GM23338 (cell line): ENCODE measurements around the gene RRP9. TPM values are rescaled to one million over a fixed set of nuclear protein-coding genes. Genes with fewer than 3 reads are reported as not detected.

ENCODE experiments used
- ATAC-seq: fragments of 200-7000 bp; cut with Tn5 transposase; 3 replicates; pipeline ENCODE4 v1.9.1; 2020
- DNase-seq: peaks from one replicate; pipeline ENCODE4 v3.0.0-alpha.2; 2015; ENCODE audit warnings: low spot score
- H2AFZ ChIP-seq: fragments of 200-600 bp; sonication (generic); 2 replicates; pipeline ENCODE4 v1.8.0; 2016; ENCODE audit warnings: antibody characterized with exemption, mild to moderate bottlenecking, moderate library complexity
- H3F3A ChIP-seq: fragments of 200-600 bp; sonication (generic); replicated peaks from 2 replicates; pipeline ENCODE4 v1.8.0; 2017; ENCODE audit warnings: antibody characterized with exemption, mixed run types, low read depth
- H3K27ac ChIP-seq: fragments of 200-600 bp; sonication (generic); 2 replicates; pipeline ENCODE4 v1.6.1; 2016; ENCODE audit warnings: low read depth
- H3K27me3 ChIP-seq: fragments of 200-600 bp; sonication (generic); 2 replicates; pipeline ENCODE4 v1.8.0; 2016; ENCODE audit warnings: mild to moderate bottlenecking, mixed run types, moderate library complexity; ENCODE audit not compliant: insufficient read depth
- H3K36me3 ChIP-seq: fragments of 200-600 bp; sonication (generic); 2 replicates; pipeline ENCODE4 v1.8.0; 2016; ENCODE audit warnings: mild to moderate bottlenecking; ENCODE audit not compliant: insufficient read depth
- H3K4me1 ChIP-seq: fragments of 200-600 bp; sonication (generic); 2 replicates; pipeline ENCODE4 v1.8.0; 2016; ENCODE audit warnings: mild to moderate bottlenecking, moderate library complexity; ENCODE audit not compliant: insufficient read depth
- H3K4me2 ChIP-seq: fragments of 200-600 bp; sonication (generic); 2 replicates; pipeline ENCODE4 v1.7.1; 2017; ENCODE audit warnings: mixed run types
- H3K4me3 ChIP-seq: fragments of 200-600 bp; sonication (generic); 2 replicates; pipeline ENCODE4 v1.6.1; 2016; ENCODE audit warnings: mixed run types
- H3K79me2 ChIP-seq: fragments of 200-600 bp; sonication (generic); replicated peaks from 2 replicates; pipeline ENCODE4 v1.8.0; 2017; ENCODE audit warnings: mild to moderate bottlenecking; ENCODE audit not compliant: insufficient read depth
- H3K9me2 ChIP-seq: fragments of 200-600 bp; sonication (generic); 2 replicates; pipeline ENCODE4 v1.8.0; 2017; ENCODE audit not compliant: insufficient read depth
- H4K20me1 ChIP-seq: fragments of 200-600 bp; sonication (generic); replicated peaks from 2 replicates; pipeline ENCODE4 v1.8.0; 2017; ENCODE audit warnings: mild to moderate bottlenecking; ENCODE audit not compliant: insufficient read depth
- H3K27ac Mint-ChIP-seq: 2 replicates; pipeline ENCODE4 v1.8.0; 2020; ENCODE audit warnings: inconsistent platforms, mild to moderate bottlenecking, moderate library complexity, mixed read lengths
- H3K27me3 Mint-ChIP-seq: 3 replicates; pipeline ENCODE4 v1.8.0; 2022; ENCODE audit warnings: low read depth, mild to moderate bottlenecking, moderate library complexity, mixed read lengths, inconsistent platforms; ENCODE audit not compliant: insufficient read depth, poor library complexity
- H3K36me3 Mint-ChIP-seq: 3 replicates; pipeline ENCODE4 v1.8.0; 2021; ENCODE audit warnings: low read depth, mild to moderate bottlenecking, inconsistent platforms, moderate library complexity, mixed read lengths
- H3K4me1 Mint-ChIP-seq: 3 replicates; pipeline ENCODE4 v1.8.0; 2020; ENCODE audit warnings: mild to moderate bottlenecking, inconsistent platforms, mixed read lengths
- H3K4me3 Mint-ChIP-seq: 3 replicates; pipeline ENCODE4 v1.8.0; 2021; ENCODE audit warnings: moderate library complexity, mild to moderate bottlenecking, inconsistent platforms, mixed read lengths
- H3K9me3 Mint-ChIP-seq: 3 replicates; pipeline ENCODE4 v1.8.0; 2020; ENCODE audit warnings: moderate library complexity, mild to moderate bottlenecking, inconsistent platforms, mixed read lengths
- CREB1 ChIP-seq: fragments of 250-450 bp; sonication (Bioruptor Pico); IDR thresholded peaks from 2 replicates; pipeline ENCODE4 v1.5.0; 2020; ENCODE audit warnings: low read depth, mild to moderate bottlenecking, moderate library complexity
- EZH2phosphoT487 ChIP-seq: fragments of 200-600 bp; sonication (generic); IDR thresholded peaks from one replicate; pipeline ENCODE4 v1.8.1; 2018; ENCODE audit warnings: antibody characterized with exemption; ENCODE audit not compliant: unreplicated experiment
- JUNB ChIP-seq: IDR thresholded peaks from one replicate; pipeline ENCODE4 v1.6.1; 2016; ENCODE audit warnings: antibody characterized with exemption; ENCODE audit not compliant: unreplicated experiment
- NANOG ChIP-seq: IDR thresholded peaks from 2 replicates; pipeline ENCODE4 v1.6.1; 2016; ENCODE audit warnings: antibody characterized with exemption, borderline replicate concordance
- POLR2AphosphoS5 ChIP-seq: IDR thresholded peaks from 2 replicates; pipeline ENCODE4 v1.6.1; 2016; ENCODE audit warnings: antibody characterized with exemption, low read depth
- ZNF331 ChIP-seq: fragments of 250-450 bp; sonication (Bioruptor Pico); IDR thresholded peaks from 2 replicates; pipeline ENCODE4 v1.5.0; 2020; ENCODE audit warnings: low read depth, mild to moderate bottlenecking, moderate library complexity
- polyA plus RNA-seq: library from polyadenylated mRNA; unstranded; fragments of >200 nt; fragmentation: Nextera tagmentation; extraction: Ambion mirVana; gene quantifications from 2 replicates; pipeline ENCODE4 v1.2.1, GENCODE V29; 2016
- total RNA-seq: library from RNA; depleted of rRNA; stranded (reverse); fragments of >200 nt; shearing (Covaris generic); gene quantifications from 2 replicates; pipeline ENCODE4 v1.2.3, GENCODE V29; 2014
- TF ChIP-seq, protein P1 (sequence below): IDR thresholded peaks from one replicate; pipeline ENCODE4 v1.6.1; 2018; ENCODE audit warnings: antibody characterized with exemption; ENCODE audit not compliant: unreplicated experiment
- TF ChIP-seq, protein P2 (sequence below), 2 experiments: fragments of 200-600 bp in 1 of 2; sonication (generic) in 1 of 2; conservative IDR thresholded peaks; 2 replicates each; pipeline versions ENCODE4 v1.5.1 to v1.6.1; 2016 to 2017; ENCODE audit warnings: antibody characterized with exemption in 2 of 2, low read depth in 2 of 2, mild to moderate bottlenecking in 2 of 2, moderate library complexity in 1 of 2
- TF ChIP-seq, protein P3 (sequence below): IDR thresholded peaks from 2 replicates; pipeline ENCODE4 v1.6.1; 2016; ENCODE audit warnings: antibody characterized with exemption
- TF ChIP-seq, protein P4 (sequence below): fragments of 250-450 bp; sonication (Bioruptor Pico); IDR thresholded peaks from 2 replicates; pipeline ENCODE4 v1.5.0; 2020; ENCODE audit warnings: mild to moderate bottlenecking, moderate library complexity

The RRP9 gene
- total and polyA plus RNA-seq, 2 experiments from 2014 or later = 62.4 to 68.1 TPM

DNA sequence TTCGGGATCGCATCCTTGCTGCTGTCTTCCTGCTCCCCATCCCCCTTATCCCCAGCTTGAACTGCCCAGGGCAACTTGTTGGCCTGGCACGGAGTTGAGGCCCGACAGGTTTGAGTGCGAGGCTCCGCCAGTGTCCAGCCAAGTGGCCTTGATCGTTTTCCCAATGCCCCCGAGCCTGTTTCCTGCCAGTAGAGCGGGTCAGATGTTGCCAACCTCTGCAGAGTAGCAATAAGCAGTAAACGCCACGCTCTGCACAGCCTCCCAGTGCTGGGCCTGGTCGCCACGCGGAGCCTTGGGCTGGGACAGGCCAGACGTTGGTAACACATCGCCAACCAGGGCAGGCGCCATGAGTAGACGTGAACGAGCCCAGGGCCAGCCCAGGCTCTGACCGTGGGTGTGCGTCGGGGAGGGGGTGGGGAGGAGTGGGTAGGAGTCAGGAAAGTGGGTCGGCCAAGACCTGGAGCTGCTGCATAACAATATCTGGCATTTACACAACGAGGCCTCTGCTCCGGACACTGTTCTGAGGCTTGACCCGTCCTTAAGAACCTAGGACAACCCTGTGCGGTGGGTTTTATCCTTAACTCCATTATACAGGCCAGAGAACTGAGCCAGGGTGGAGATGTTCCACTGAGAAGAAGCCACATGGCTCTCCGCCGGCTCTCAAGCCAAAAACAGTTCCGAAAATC, 32.7 kb upstream of the RRP9 start (continued):
- TF ChIP-seq ZNF331 (CRISPR knock-in tag) = no peak
- no peak for TF ChIP-seq EZH2phosphoT487
- TF ChIP-seq, protein P1, sequence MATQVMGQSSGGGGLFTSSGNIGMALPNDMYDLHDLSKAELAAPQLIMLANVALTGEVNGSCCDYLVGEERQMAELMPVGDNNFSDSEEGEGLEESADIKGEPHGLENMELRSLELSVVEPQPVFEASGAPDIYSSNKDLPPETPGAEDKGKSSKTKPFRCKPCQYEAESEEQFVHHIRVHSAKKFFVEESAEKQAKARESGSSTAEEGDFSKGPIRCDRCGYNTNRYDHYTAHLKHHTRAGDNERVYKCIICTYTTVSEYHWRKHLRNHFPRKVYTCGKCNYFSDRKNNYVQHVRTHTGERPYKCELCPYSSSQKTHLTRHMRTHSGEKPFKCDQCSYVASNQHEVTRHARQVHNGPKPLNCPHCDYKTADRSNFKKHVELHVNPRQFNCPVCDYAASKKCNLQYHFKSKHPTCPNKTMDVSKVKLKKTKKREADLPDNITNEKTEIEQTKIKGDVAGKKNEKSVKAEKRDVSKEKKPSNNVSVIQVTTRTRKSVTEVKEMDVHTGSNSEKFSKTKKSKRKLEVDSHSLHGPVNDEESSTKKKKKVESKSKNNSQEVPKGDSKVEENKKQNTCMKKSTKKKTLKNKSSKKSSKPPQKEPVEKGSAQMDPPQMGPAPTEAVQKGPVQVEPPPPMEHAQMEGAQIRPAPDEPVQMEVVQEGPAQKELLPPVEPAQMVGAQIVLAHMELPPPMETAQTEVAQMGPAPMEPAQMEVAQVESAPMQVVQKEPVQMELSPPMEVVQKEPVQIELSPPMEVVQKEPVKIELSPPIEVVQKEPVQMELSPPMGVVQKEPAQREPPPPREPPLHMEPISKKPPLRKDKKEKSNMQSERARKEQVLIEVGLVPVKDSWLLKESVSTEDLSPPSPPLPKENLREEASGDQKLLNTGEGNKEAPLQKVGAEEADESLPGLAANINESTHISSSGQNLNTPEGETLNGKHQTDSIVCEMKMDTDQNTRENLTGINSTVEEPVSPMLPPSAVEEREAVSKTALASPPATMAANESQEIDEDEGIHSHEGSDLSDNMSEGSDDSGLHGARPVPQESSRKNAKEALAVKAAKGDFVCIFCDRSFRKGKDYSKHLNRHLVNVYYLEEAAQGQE = no peak

DNA sequence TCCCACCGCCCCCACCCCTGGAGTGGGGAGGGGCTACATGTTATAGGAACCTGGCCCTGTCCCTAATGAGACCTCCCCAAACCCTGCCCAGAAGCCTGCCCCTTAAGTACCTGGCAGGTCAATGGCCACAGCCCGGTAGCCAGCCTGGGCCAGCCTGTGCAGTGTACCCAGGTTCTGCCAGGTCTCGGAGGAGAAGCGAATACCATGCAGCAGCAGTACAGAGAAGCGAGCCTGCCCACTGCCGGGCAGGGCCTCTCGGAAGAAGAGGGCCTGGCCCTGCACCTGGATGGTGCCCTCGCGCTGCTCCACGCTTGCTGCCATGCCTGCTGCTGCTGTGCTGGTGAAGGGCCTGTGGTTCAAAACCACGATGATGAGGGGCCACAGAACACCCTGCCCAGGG, 29.6 kb upstream of the RRP9 start:
- Histone ChIP-seq H4K20me1 (no peaks in the 10 kb centered on the region), H3K36me3 (no peaks in the 10 kb centered on the region), H3K27me3 (peaks cover 27% of the 10 kb centered on the region), H3K79me2 (no peaks in the 10 kb centered on the region), H3K4me3 (no peak overlapping the region), H3F3A (peaks cover 31% of the 10 kb centered on the region), H2AFZ (no peak overlapping the region), H3K4me1 (peaks cover 35% of the 10 kb centered on the region), H3K4me2 (no peak overlapping the region), H3K9me2 (no peaks in the 10 kb centered on the region), H3K27ac (no peak overlapping the region)
- no peak for DNase-seq
- Mint-ChIP-seq H3K9me3 (no peaks in the 10 kb centered on the region; the same call in 1 of the 3 replicates), H3K27me3 (peaks cover 37% of the 10 kb centered on the region), H3K4me1 (peaks cover 43% of the 10 kb centered on the region), H3K36me3 (peaks cover 3% of the 10 kb centered on the region; the same call in 2 of the 3 replicates), H3K27ac (no peak overlapping the region), H3K4me3 (no peak overlapping the region)
- no peak for ATAC-seq
- TF ChIP-seq, protein P2, sequence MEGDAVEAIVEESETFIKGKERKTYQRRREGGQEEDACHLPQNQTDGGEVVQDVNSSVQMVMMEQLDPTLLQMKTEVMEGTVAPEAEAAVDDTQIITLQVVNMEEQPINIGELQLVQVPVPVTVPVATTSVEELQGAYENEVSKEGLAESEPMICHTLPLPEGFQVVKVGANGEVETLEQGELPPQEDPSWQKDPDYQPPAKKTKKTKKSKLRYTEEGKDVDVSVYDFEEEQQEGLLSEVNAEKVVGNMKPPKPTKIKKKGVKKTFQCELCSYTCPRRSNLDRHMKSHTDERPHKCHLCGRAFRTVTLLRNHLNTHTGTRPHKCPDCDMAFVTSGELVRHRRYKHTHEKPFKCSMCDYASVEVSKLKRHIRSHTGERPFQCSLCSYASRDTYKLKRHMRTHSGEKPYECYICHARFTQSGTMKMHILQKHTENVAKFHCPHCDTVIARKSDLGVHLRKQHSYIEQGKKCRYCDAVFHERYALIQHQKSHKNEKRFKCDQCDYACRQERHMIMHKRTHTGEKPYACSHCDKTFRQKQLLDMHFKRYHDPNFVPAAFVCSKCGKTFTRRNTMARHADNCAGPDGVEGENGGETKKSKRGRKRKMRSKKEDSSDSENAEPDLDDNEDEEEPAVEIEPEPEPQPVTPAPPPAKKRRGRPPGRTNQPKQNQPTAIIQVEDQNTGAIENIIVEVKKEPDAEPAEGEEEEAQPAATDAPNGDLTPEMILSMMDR (conservative IDR thresholded peaks at IDR 0.05; ENCODE audit: low read depth in 2 of 2) = no peak
- TF ChIP-seq NANOG = no peak
- no peak for TF ChIP-seq JUNB
- TF ChIP-seq POLR2AphosphoS5 = no peak; the same call in 1 of the 2 replicates
- TF ChIP-seq, protein P3, sequence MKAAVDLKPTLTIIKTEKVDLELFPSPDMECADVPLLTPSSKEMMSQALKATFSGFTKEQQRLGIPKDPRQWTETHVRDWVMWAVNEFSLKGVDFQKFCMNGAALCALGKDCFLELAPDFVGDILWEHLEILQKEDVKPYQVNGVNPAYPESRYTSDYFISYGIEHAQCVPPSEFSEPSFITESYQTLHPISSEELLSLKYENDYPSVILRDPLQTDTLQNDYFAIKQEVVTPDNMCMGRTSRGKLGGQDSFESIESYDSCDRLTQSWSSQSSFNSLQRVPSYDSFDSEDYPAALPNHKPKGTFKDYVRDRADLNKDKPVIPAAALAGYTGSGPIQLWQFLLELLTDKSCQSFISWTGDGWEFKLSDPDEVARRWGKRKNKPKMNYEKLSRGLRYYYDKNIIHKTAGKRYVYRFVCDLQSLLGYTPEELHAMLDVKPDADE = no peak
- TF ChIP-seq, protein P4, sequence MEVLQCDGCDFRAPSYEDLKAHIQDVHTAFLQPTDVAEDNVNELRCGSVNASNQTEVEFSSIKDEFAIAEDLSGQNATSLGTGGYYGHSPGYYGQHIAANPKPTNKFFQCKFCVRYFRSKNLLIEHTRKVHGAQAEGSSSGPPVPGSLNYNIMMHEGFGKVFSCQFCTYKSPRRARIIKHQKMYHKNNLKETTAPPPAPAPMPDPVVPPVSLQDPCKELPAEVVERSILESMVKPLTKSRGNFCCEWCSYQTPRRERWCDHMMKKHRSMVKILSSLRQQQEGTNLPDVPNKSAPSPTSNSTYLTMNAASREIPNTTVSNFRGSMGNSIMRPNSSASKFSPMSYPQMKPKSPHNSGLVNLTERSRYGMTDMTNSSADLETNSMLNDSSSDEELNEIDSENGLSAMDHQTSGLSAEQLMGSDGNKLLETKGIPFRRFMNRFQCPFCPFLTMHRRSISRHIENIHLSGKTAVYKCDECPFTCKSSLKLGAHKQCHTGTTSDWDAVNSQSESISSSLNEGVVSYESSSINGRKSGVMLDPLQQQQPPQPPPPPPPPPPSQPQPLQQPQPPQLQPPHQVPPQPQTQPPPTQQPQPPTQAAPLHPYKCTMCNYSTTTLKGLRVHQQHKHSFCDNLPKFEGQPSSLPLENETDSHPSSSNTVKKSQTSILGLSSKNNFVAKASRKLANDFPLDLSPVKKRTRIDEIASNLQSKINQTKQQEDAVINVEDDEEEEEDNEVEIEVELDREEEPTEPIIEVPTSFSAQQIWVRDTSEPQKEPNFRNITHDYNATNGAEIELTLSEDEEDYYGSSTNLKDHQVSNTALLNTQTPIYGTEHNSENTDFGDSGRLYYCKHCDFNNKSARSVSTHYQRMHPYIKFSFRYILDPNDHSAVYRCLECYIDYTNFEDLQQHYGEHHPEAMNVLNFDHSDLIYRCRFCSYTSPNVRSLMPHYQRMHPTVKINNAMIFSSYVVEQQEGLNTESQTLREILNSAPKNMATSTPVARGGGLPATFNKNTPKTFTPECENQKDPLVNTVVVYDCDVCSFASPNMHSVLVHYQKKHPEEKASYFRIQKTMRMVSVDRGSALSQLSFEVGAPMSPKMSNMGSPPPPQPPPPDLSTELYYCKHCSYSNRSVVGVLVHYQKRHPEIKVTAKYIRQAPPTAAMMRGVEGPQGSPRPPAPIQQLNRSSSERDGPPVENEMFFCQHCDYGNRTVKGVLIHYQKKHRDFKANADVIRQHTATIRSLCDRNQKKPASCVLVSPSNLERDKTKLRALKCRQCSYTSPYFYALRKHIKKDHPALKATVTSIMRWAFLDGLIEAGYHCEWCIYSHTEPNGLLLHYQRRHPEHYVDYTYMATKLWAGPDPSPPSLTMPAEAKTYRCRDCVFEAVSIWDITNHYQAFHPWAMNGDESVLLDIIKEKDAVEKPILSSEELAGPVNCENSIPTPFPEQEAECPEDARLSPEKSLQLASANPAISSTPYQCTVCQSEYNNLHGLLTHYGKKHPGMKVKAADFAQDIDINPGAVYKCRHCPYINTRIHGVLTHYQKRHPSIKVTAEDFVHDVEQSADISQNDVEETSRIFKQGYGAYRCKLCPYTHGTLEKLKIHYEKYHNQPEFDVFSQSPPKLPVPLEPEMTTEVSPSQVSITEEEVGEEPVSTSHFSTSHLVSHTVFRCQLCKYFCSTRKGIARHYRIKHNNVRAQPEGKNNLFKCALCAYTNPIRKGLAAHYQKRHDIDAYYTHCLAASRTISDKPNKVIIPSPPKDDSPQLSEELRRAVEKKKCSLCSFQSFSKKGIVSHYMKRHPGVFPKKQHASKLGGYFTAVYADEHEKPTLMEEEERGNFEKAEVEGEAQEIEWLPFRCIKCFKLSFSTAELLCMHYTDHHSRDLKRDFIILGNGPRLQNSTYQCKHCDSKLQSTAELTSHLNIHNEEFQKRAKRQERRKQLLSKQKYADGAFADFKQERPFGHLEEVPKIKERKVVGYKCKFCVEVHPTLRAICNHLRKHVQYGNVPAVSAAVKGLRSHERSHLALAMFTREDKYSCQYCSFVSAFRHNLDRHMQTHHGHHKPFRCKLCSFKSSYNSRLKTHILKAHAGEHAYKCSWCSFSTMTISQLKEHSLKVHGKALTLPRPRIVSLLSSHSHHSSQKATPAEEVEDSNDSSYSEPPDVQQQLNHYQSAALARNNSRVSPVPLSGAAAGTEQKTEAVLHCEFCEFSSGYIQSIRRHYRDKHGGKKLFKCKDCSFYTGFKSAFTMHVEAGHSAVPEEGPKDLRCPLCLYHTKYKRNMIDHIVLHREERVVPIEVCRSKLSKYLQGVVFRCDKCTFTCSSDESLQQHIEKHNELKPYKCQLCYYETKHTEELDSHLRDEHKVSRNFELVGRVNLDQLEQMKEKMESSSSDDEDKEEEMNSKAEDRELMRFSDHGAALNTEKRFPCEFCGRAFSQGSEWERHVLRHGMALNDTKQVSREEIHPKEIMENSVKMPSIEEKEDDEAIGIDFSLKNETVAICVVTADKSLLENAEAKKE (CRISPR knock-in tag) = no peak
- no peak for TF ChIP-seq CREB1
